H1 (cell line): ENCODE data around the gene ARMC7. TPM values are rescaled to one million over a fixed set of nuclear protein-coding genes. Genes with fewer than 3 reads are reported as not detected.

ENCODE experiments used
- CTCF ChIA-PET: fragments of 300-600 bp; sonication (Branson Sonifier 250); formaldehyde crosslinking; loops from one replicate; lab custom pipeline; 2021; ENCODE audit not compliant: partially characterized antibody; lab: Charles Lee
- POLR2A ChIA-PET: fragments of 300-600 bp; sonication (Branson Sonifier 250); formaldehyde crosslinking; loops from one replicate; lab custom pipeline; 2021; ENCODE audit warnings: inconsistent platforms; ENCODE audit not compliant: partially characterized antibody; lab: Charles Lee
- DNase-seq, 2 experiments: peaks; one replicate each; pipeline versions ENCODE4 v3.0.0 to v3.0.0-alpha.2; 2010 to 2022; ENCODE audit warnings: low spot score in 2 of 2, low read depth in 1 of 2, mixed read lengths in 1 of 2
- FAIRE-seq: peaks from 2 replicates; lab custom pipeline; 2011; peaks lifted over from hg19 to GRCh38; lab: Jason Lieb, UNC
- H2AFZ ChIP-seq: 2 replicates; pipeline ENCODE4 v1.8.1; 2012; ENCODE audit warnings: low read length, inconsistent platforms
- H2AK5ac ChIP-seq: 2 replicates; pipeline ENCODE4 v1.6.1; 2013; ENCODE audit warnings: low read depth, low read length
- H2BK120ac ChIP-seq: replicated peaks from 2 replicates; pipeline ENCODE3; 2013; ENCODE audit warnings: low read depth, low read length, inconsistent platforms
- H2BK12ac ChIP-seq: 2 replicates; pipeline ENCODE4 v1.6.1; 2013; ENCODE audit warnings: low read depth, low read length
- H2BK15ac ChIP-seq: 2 replicates; pipeline ENCODE4 v1.6.1; 2013; ENCODE audit warnings: low read length
- H2BK20ac ChIP-seq: 2 replicates; pipeline ENCODE4 v1.6.1; 2013; ENCODE audit warnings: low read length
- H2BK5ac ChIP-seq: 2 replicates; pipeline ENCODE4 v1.6.1; 2013; ENCODE audit warnings: low read depth, low read length
- H3K14ac ChIP-seq: 2 replicates; pipeline ENCODE4 v1.6.1; 2013; ENCODE audit warnings: inconsistent platforms; ENCODE audit not compliant: insufficient read length
- H3K18ac ChIP-seq: 2 replicates; pipeline ENCODE4 v1.6.1; 2013; ENCODE audit warnings: low read length; ENCODE audit errors: extremely low read depth
- H3K23ac ChIP-seq: 2 replicates; pipeline ENCODE4 v1.6.1; 2013; ENCODE audit warnings: inconsistent platforms; ENCODE audit not compliant: insufficient read length
- H3K23me2 ChIP-seq: 2 replicates; pipeline ENCODE4 v1.6.1; 2013; ENCODE audit warnings: low read depth, low read length
- H3K27ac ChIP-seq: 2 replicates; pipeline ENCODE4 v1.6.1; 2011; ENCODE audit warnings: low read depth, low read length, inconsistent platforms
- H3K27me3 ChIP-seq, 4 experiments: replicated peaks in 1 of 4; 1 replicate in 1 of 4; 2 replicates in 3 of 4; pipeline versions ENCODE4 v1.6.1 to v1.8.1; 2011 to 2013; ENCODE audit warnings: low read length in 3 of 4, mild to moderate bottlenecking in 3 of 4, inconsistent platforms in 2 of 4, mixed read lengths in 2 of 4, moderate library complexity in 1 of 4; ENCODE audit not compliant: control insufficient read depth in 3 of 4, insufficient read depth in 3 of 4; ENCODE audit errors: extremely low read depth in 1 of 4
- H3K36me3 ChIP-seq, 4 experiments: 2 replicates each; pipeline versions ENCODE4 v1.6.1 to v1.8.1; 2011 to 2013; ENCODE audit warnings: mild to moderate bottlenecking in 4 of 4, low read length in 3 of 4, moderate library complexity in 2 of 4, control low read depth in 1 of 4, inconsistent platforms in 1 of 4; ENCODE audit not compliant: insufficient read depth in 4 of 4, control insufficient read depth in 2 of 4
- H3K4ac ChIP-seq: replicated peaks from 2 replicates; pipeline ENCODE3; 2013; ENCODE audit warnings: low read length, low read depth, mixed read lengths, inconsistent platforms; ENCODE audit not compliant: insufficient read length
- H3K4me1 ChIP-seq, 4 experiments: replicated peaks in 1 of 4; 1 replicate in 1 of 4; 2 replicates in 3 of 4; pipeline versions ENCODE4 v1.6.1 to v1.8.1; 2011 to 2013; ENCODE audit warnings: low read length in 3 of 4, inconsistent platforms in 2 of 4, mixed read lengths in 1 of 4; ENCODE audit not compliant: insufficient read depth in 4 of 4, control insufficient read depth in 3 of 4
- H3K4me2 ChIP-seq, 2 experiments: 2 replicates each; pipeline versions ENCODE4 v1.6.1 to v1.8.1; 2011 to 2013; ENCODE audit warnings: low read depth in 2 of 2, low read length in 2 of 2, control low read depth in 1 of 2, inconsistent platforms in 1 of 2, mild to moderate bottlenecking in 1 of 2; ENCODE audit not compliant: insufficient read depth in 1 of 2
- H3K4me3 ChIP-seq, 4 experiments: fragments of 200-600, 300-600 bp in 1 of 4; sonication (generic), shearing (Covaris generic), sonication (Bioruptor Twin) in 1 of 4; 2 replicates each; pipeline versions ENCODE4 v1.5.1 to v1.8.1; 2011 to 2016; ENCODE audit warnings: low read length in 4 of 4, low read depth in 3 of 4, control low read depth in 2 of 4, inconsistent platforms in 2 of 4, mild to moderate bottlenecking in 2 of 4, mixed read lengths in 1 of 4, moderate library complexity in 1 of 4; ENCODE audit not compliant: insufficient read depth in 2 of 4; ENCODE audit errors: extremely low read depth in 1 of 4
- H3K56ac ChIP-seq: replicated peaks from 2 replicates; pipeline ENCODE3; 2013; ENCODE audit warnings: low read depth, mild to moderate bottlenecking, mixed read lengths, low read length, inconsistent platforms; ENCODE audit not compliant: insufficient read length
- H3K79me1 ChIP-seq: 2 replicates; pipeline ENCODE4 v1.6.1; 2013; ENCODE audit warnings: low read depth, low read length, control low read depth
- H3K79me2 ChIP-seq, 2 experiments: 2 replicates each; pipeline versions ENCODE4 v1.6.1 to v1.8.1; 2012 to 2013; ENCODE audit warnings: low read length in 2 of 2, mild to moderate bottlenecking in 2 of 2, inconsistent platforms in 1 of 2; ENCODE audit not compliant: insufficient read depth in 2 of 2, control insufficient read depth in 1 of 2
- H3K9ac ChIP-seq, 4 experiments: replicated peaks in 1 of 4; 1 replicate in 1 of 4; 2 replicates in 3 of 4; pipeline versions ENCODE4 v1.6.1 to v1.8.1; 2011 to 2013; ENCODE audit warnings: low read depth in 3 of 4, low read length in 3 of 4, control low read depth in 2 of 4, mild to moderate bottlenecking in 2 of 4, moderate library complexity in 2 of 4, inconsistent platforms in 1 of 4; ENCODE audit errors: extremely low read depth in 1 of 4
- H3K9me3 ChIP-seq, 2 experiments: 2 replicates each; pipeline versions ENCODE4 v1.6.1 to v1.8.1; 2012 to 2013; ENCODE audit warnings: mild to moderate bottlenecking in 2 of 2, moderate library complexity in 2 of 2, control low read depth in 1 of 2, inconsistent platforms in 1 of 2, low read depth in 1 of 2, low read length in 1 of 2, mixed read lengths in 1 of 2; ENCODE audit not compliant: insufficient read depth in 2 of 2
- H4K20me1 ChIP-seq, 2 experiments: replicated peaks in 1 of 2; 2 replicates each; pipeline versions ENCODE3 to v1.8.1; 2011 to 2013; ENCODE audit warnings: inconsistent platforms in 2 of 2, low read length in 2 of 2, mild to moderate bottlenecking in 1 of 2; ENCODE audit not compliant: insufficient read depth in 2 of 2, control insufficient read depth in 1 of 2
- H4K5ac ChIP-seq: 2 replicates; pipeline ENCODE4 v1.6.1; 2013; ENCODE audit warnings: low read length, low read depth, mixed read lengths, inconsistent platforms; ENCODE audit not compliant: insufficient read length
- H4K8ac ChIP-seq: 2 replicates; pipeline ENCODE4 v1.8.0; 2013; ENCODE audit warnings: mild to moderate bottlenecking, moderate library complexity, low read length, inconsistent platforms; ENCODE audit not compliant: insufficient read depth; ENCODE audit errors: extremely low read depth
- H4K91ac ChIP-seq: replicated peaks from 2 replicates; pipeline ENCODE3; 2013; ENCODE audit warnings: low read length, mixed read lengths, inconsistent platforms; ENCODE audit not compliant: insufficient read length
- ASH2L ChIP-seq: fragments of 200-600, 300-600 bp; sonication (generic); IDR thresholded peaks from one replicate; pipeline ENCODE4 v1.7.1; 2017; ENCODE audit warnings: low read length
- BRCA1 ChIP-seq: IDR thresholded peaks from 2 replicates; pipeline ENCODE4 v1.6.1; 2012; ENCODE audit warnings: low read depth, low read length, improper control_type of control experiment
- CHD2 ChIP-seq: IDR thresholded peaks from 2 replicates; pipeline ENCODE4 v1.6.1; 2012; ENCODE audit warnings: low read length, improper control_type of control experiment
- EZH2 ChIP-seq: fragments of 200-600 bp; sonication (generic); IDR thresholded peaks from 2 replicates; pipeline ENCODE4 v1.7.1; 2012; ENCODE audit warnings: low read depth, mild to moderate bottlenecking, moderate library complexity, low read length, inconsistent platforms; ENCODE audit not compliant: severe bottlenecking
- KDM1A ChIP-seq: fragments of 200-600, 300-600 bp; sonication (generic); IDR thresholded peaks from 2 replicates; pipeline ENCODE4 v1.7.1; 2016; ENCODE audit warnings: mild to moderate bottlenecking, low read length, borderline replicate concordance
- POLR2AphosphoS5 ChIP-seq: IDR thresholded peaks from 2 replicates; pipeline ENCODE4 v1.6.1; 2011; ENCODE audit warnings: low read depth, low read length
- SIRT6 ChIP-seq: IDR thresholded peaks from one replicate; pipeline ENCODE4 v1.7.1; 2012; ENCODE audit warnings: low read length, inconsistent platforms
- SIX5 ChIP-seq: IDR thresholded peaks from 2 replicates; pipeline ENCODE4 v1.6.1; 2011; ENCODE audit warnings: mild to moderate bottlenecking, low read depth, low read length
- TBP ChIP-seq: IDR thresholded peaks from 2 replicates; pipeline ENCODE4 v1.6.1; 2011; ENCODE audit warnings: low read depth, low read length, improper control_type of control experiment
- TCF12 ChIP-seq: IDR thresholded peaks from 2 replicates; pipeline ENCODE4 v1.6.1; 2011; ENCODE audit warnings: low read depth, mild to moderate bottlenecking, low read length
- WGBS, 2 experiments: shearing (Covaris generic) in 1 of 2; methylation state at CpG; one replicate each; pipeline versions ENCODE4 v1.1.6 to v1.1.7; 2013 to 2015; ENCODE audit warnings: low lambda C conversion rate in 2 of 2, mixed read lengths in 2 of 2, inconsistent platforms in 1 of 2, low coverage in 1 of 2, missing lambda C conversion rate in 1 of 2; ENCODE audit not compliant: insufficient replicate concordance in 2 of 2, insufficient coverage in 1 of 2, insufficient read length in 1 of 2; ENCODE audit errors: extremely low coverage in 1 of 2, missing lambda C conversion rate in 1 of 2; 5-methylcytosine and 5-hydroxymethylcytosine counted together
- polyA plus RNA-seq, 7 experiments: library from polyadenylated mRNA; depleted of rRNA in 3 of 7; stranded (reverse) in 5 of 7; unstranded in 2 of 7; fragments of >200 nt in 5 of 7; fragments of 200-250 nt in 2 of 7; gene quantifications; 1 replicate in 5 of 7; 2 replicates in 1 of 7; 4 replicates in 1 of 7; pipeline versions ENCODE4 v1.2.1 to v1.2.3, GENCODE V29; 2011 to 2013; ENCODE audit warnings: missing spikeins in 2 of 7, mixed read lengths in 2 of 7
- total RNA-seq: library from RNA; stranded (reverse); fragmentation: NEBNext Ultra II Directional; extraction: Animal tissue kit (Norgen Biotek cat#: 25700); gene quantifications from 2 replicates; pipeline ENCODE4 v1.2.1, GENCODE V29; 2021
- TF ChIP-seq, protein P1 (sequence below): IDR thresholded peaks from 2 replicates; pipeline ENCODE4 v1.6.1; 2011; ENCODE audit warnings: low read length, improper control_type of control experiment
- TF ChIP-seq, protein P2 (sequence below): IDR thresholded peaks from 2 replicates; pipeline ENCODE4 v1.6.1; 2012; ENCODE audit warnings: inconsistent platforms
- TF ChIP-seq, protein P3 (sequence below): IDR thresholded peaks from 2 replicates; pipeline ENCODE4 v1.6.1; 2011; ENCODE audit warnings: low read depth, mild to moderate bottlenecking, low read length; ENCODE audit not compliant: insufficient read depth

ARMC7 gene
- total and polyA plus RNA-seq, 2 of the 8 experiments (the other 6 are each of a cell fraction or from before 2014, with no cell fraction given) = 9.8 to 13.6 TPM

DNA sequence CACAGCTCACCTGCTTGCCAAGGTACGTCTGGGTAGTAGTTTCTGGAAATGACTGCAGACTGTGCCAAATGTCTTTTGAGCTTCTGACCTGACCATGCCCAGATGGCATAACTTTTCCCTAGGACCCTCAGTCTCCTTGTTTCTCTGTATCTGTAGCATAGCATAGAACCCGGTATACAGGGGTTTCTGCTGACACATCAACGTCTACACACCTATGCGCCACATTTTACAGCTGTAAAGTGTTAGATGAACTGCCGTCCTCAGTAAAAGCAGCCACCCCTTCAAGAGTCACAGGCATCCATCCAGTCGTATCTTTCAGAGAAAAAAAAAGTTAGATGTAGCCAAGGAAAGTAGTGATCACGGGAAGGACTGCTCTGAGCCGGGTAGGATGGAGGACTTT is 45.3 kb upstream of the ARMC7 start:
- no peak overlapping the region for H3K9ac ChIP-seq
- peaks cover 20 to 51% (median 42%) of the 10 kb centered on the region in 4 experiments for H3K36me3 ChIP-seq
- no peak overlapping the region for H2BK12ac ChIP-seq
- no peak overlapping the region for H3K23ac ChIP-seq
- WGBS, 2 experiments = 91% methylated on average over 8 of the region's 8 CpGs; no CpG with 5 or more reads in 1 of the 2 experiments
- H3K79me1 ChIP-seq = peaks cover 2% of the 10 kb centered on the region; the same call in 1 of the 2 replicates
- no peaks in the 10 kb centered on the region for H3K79me2 ChIP-seq
- H2BK15ac ChIP-seq = no peak overlapping the region
- no peak overlapping the region for H4K5ac ChIP-seq
- H2AFZ ChIP-seq = no peak overlapping the region
- H3K27me3 ChIP-seq = no peaks in the 10 kb centered on the region
- no peak overlapping the region for H3K4me3 ChIP-seq
- no peak overlapping the region for H2AK5ac ChIP-seq
- H3K4me1 ChIP-seq = no peaks in the 10 kb centered on the region; a peak in 1 of 7 replicates
- H2BK20ac ChIP-seq = no peak overlapping the region
- no peak overlapping the region for H4K8ac ChIP-seq
- no peak overlapping the region for H3K56ac ChIP-seq
- H2BK5ac ChIP-seq = no peak overlapping the region
- no peaks in the 10 kb centered on the region for H3K9me3 ChIP-seq
- no peak overlapping the region for H3K18ac ChIP-seq
- no peak for DNase-seq
- H3K4ac ChIP-seq = no peak overlapping the region
- no peak for FAIRE-seq
- no peaks in the 10 kb centered on the region for H3K23me2 ChIP-seq
- ChIA-PET POLR2A (interaction anchor here (1.0 to 5.8 kb wide), 4 partner anchors 10 to 43 kb away, joined by 4 to 25 read pairs (median 6); no protein-coding TSS in a partner anchor), CTCF (interaction anchor here (0.6 to 8.1 kb wide), 19 partner anchors 8 to 129 kb away, joined by 3 to 81 read pairs (median 7); no protein-coding TSS in a partner anchor)
- H3K14ac ChIP-seq = no peak overlapping the region
- peaks cover 3 to 10% of the 10 kb centered on the region in 2 experiments for H4K20me1 ChIP-seq
- H4K91ac ChIP-seq = no peak overlapping the region
- no peak overlapping the region for H2BK120ac ChIP-seq
- H3K4me2 ChIP-seq = no peak overlapping the region
- H3K27ac ChIP-seq = no peak overlapping the region
- TF ChIP-seq ASH2L (no peak), BRCA1 (no peak), SIX5 (no peak), POLR2AphosphoS5 (no peak), SIRT6 (no peak), CHD2 (no peak), TBP (no peak), KDM1A (no peak), TCF12 (no peak), EZH2 (no peak)
- TF ChIP-seq, protein P1, sequence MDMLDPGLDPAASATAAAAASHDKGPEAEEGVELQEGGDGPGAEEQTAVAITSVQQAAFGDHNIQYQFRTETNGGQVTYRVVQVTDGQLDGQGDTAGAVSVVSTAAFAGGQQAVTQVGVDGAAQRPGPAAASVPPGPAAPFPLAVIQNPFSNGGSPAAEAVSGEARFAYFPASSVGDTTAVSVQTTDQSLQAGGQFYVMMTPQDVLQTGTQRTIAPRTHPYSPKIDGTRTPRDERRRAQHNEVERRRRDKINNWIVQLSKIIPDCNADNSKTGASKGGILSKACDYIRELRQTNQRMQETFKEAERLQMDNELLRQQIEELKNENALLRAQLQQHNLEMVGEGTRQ = no peak
- TF ChIP-seq, protein P2, sequence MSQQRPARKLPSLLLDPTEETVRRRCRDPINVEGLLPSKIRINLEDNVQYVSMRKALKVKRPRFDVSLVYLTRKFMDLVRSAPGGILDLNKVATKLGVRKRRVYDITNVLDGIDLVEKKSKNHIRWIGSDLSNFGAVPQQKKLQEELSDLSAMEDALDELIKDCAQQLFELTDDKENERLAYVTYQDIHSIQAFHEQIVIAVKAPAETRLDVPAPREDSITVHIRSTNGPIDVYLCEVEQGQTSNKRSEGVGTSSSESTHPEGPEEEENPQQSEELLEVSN = no peak
- TF ChIP-seq, protein P3, sequence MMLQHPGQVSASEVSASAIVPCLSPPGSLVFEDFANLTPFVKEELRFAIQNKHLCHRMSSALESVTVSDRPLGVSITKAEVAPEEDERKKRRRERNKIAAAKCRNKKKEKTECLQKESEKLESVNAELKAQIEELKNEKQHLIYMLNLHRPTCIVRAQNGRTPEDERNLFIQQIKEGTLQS = no peak
